GM18867 (cell line): Measurements from ENCODE around the gene CPB1.
A peak's percentile ranks its signal among the peaks of the same experiment; 100 is the strongest.

Source experiments
- ATAC-seq: cut with Tn5 transposase; IDR thresholded peaks from one replicate; pipeline ENCODE4 v1.9.1; 2021; ENCODE audit warnings: mild to moderate bottlenecking, moderate library complexity; ENCODE audit not compliant: unreplicated experiment

Gene CPB1

GRCh38 chr3:148879256-148879655, 51.6 kb downstream of the CPB1 start:
- no peak for ATAC-seq

DNA sequence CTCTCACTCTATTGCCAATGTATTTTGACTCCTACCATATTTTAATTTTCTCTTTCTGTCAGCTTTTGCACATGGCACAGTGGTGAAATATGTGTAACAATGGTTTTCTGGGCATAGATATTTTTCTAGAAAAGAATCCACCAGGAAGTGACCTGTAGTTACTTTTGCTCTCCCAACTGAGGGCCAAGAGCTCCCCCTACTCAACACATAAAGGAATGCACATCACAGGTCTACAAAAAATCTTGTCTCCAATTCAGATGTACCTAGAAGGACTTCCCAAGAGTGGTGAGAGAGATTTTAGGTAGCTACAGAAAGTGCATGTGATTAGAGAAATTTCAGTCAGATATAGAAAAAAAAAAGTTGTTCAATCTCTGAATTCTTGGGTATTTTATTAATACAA, 53.1 kb downstream of the CPB1 start:
- ATAC-seq, result peak; percentile 61

GRCh38 chr3:148881286-148881685, 53.7 kb downstream of the CPB1 start:
- no peak for ATAC-seq

- no peak for ATAC-seq
Measured at GRCh38 chr3:148882288-148882687, 54.7 kb downstream of the CPB1 start.

- no peak for ATAC-seq
Measured at GRCh38 chr3:148883163-148883562, 55.6 kb downstream of the CPB1 start.

GRCh38 chr3:148884261-148884660, 56.6 kb downstream of the CPB1 start:
- ATAC-seq, result no peak

GRCh38 chr3:148889828-148890227, 62.2 kb downstream of the CPB1 start:
- no peak for ATAC-seq

DNA sequence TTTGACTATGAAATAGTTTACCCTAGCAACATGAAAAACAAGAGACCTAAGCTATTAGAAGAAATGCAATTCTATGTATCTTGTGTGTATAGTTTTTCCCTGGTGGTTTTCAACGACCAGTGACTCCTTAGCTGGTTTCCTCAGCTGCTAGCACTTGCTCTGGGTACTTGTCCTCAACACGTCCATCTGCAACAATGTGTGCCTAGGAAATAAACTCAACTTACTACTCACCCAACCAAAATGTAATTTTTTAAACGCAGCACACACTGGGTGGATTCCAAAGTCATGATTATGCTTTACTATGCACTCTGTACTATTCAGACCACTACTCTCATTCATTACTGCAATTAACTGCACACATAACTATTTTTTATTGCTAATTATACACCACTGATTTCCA, 68.5 kb downstream of the CPB1 start:
- ATAC-seq, result no peak

- ATAC-seq, result no peak
Measured at GRCh38 chr3:148901987-148902791, 74.6 kb downstream of the CPB1 start.

- no peak for ATAC-seq
Measured at GRCh38 chr3:148903022-148903442, 75.4 kb downstream of the CPB1 start.

DNA sequence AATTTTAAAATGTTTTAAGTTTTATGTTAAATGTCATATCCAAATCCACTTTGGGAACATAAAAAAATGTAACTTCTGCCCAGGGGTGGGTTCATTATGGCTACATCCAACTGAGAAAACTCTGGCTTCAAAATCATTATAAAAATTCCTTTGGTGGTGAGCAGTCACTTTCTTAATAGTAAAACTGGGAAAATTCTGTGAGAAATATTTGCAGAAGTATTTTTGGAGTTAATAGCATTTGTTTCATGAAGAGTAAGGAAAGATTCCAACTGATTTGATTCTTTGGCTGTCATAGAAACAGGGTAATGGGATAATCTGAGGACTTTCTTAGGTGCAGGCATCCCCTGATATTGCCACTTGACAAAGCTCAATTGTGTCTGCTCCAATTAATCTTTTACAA, 76.3 kb downstream of the CPB1 start:
- ATAC-seq, result no peak

- no peak for ATAC-seq
Measured at GRCh38 chr3:148906667-148907066, 79.1 kb downstream of the CPB1 start.
